Measurements from ENCODE around the gene RGS11.

GRCh38 chr16:259226-259625, 16.5 kb downstream of the RGS11 start:
- no peak for TF ChIP-seq CTCF (IDR thresholded peaks at IDR 0.05)
- TF ChIP-seq POLR2A (IDR thresholded peaks at IDR 0.05) = no peak

All from heart left ventricle (tissue), 13 donors.